GM21515 (cell line): ENCODE results near the gene COQ10A.

ENCODE experiments used
- ATAC-seq: cut with Tn5 transposase; IDR thresholded peaks from one replicate; pipeline ENCODE4 v1.9.1; 2021; ENCODE audit not compliant: unreplicated experiment

Gene COQ10A

DNA sequence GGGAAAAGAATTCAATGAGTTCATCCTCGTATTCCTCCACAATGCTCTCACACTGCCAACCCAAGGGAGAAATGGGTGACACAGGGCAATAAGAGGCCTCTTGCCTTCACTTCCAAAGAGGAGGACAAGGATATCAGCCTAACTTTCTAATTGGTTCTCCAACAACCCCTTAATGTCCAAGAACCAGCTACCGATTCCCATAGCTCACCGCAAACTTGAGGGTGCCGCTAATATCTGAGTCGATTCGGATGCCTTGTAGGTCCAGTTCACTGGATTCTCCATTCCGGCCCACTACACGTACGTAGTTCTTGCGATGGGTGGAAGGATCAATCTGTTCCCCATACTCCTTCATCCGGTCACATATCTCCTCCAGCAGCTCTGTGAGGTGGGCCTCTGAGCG lies 44.3 kb downstream of the COQ10A start:
- ATAC-seq = no peak

DNA sequence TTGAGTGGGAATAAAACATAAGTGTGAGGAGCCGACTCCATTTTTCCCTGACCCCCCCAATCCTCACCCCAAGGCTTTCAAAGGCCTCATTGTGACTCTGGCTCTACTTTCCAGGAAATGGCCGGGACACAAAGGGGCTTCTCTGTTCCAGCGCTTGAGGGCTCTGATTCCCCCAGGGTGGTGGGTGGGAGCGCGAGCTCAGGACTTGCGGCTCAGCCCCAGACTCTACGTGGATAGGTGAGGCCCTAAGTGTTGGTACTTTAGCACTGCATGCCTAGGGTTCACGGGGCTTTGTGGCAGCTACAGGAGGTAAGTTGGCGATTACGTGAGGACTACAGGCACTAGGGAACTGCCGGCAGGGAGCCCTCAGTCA lies 48.5 kb downstream of the COQ10A start:
- ATAC-seq = no peak

DNA sequence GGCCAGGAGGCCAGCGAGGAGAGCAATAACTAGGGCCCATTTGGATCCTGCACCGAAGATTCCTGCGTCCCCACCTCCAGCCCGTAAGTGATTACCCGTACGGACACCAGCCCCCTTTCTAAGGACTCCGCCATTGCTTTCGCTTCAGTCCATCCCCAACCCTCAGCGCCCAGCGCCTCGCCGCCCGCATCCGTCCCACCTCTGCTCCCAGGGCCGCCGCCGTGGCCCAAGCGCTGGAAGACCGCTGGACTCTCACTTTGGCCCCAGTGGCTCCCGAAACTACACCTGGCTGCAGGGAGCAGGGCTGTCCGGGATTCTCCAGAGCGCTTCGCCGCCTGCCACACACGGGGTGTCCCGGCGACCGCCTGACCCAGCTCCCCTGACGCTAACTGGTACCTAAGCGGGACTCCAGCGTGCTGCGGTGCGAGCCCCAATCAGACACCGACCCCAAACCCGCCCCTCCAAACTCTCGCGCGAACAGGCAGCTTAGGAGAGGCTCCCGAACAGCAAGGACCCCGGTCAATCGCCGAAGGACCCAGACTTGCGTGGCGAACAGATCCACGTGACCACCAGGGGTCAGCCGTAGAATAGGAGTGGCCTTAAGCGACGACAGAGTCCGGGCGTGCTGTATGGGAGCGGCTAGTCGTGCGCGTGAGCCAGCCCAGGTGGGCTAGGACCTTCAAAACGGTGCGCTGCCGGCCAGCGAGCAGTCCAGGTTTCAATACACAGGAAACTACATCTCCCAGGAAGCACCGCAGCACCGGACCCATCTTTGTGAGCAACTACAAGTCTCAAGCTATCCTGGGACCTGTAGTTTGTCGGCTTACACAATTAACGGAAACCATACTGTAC lies 49.1 kb downstream of the COQ10A start, which contains the start of gene CNPY2:
Gene CNPY2 (minus strand): TSS at position 367 of the 852 bp plus-strand sequence. CDS start 771 bp downstream, outside the sequence.
- ATAC-seq = peak; percentile 88

DNA sequence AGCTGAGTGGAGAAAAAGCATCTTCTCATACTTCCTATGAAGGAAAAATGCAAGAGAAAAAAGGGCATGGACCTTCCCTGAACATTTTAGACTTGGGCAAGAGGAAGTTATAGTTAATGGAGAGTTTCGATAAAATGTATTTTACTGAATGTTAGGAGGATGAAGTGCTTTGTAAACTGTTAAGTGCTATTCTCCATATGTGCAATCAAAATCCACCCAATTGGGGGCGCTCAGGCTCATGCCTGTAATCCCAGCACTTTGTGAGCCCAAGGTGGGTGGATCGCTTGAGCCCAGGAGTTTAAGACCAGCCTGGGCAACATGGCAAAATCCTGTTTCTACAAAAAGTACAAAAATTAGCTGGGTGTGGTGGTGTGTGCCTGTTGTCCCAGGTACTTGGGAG lies 50.9 kb downstream of the COQ10A start:
- no peak for ATAC-seq
